Testis (tissue), 2 donors: ENCODE results near the gene CX3CR1.

Experiments used
- POLR2A ChIP-seq: fragments of 450-650 bp; IDR thresholded peaks from one replicate; pipeline ENCODE4 v1.6.1; 2017; ENCODE audit warnings: antibody characterized with exemption, mild to moderate bottlenecking, moderate library complexity
- TF ChIP-seq, protein P1 (sequence below), 3 experiments: fragments of 450-650 bp in 2 of 3; fragments of 200-600 bp in 1 of 3; sonication (generic) in 1 of 3; IDR thresholded peaks; one replicate each; pipeline ENCODE4 v1.5.1; 2016 to 2019; ENCODE audit warnings: antibody characterized with exemption in 3 of 3, mild to moderate bottlenecking in 2 of 3, moderate library complexity in 1 of 3

DNA sequence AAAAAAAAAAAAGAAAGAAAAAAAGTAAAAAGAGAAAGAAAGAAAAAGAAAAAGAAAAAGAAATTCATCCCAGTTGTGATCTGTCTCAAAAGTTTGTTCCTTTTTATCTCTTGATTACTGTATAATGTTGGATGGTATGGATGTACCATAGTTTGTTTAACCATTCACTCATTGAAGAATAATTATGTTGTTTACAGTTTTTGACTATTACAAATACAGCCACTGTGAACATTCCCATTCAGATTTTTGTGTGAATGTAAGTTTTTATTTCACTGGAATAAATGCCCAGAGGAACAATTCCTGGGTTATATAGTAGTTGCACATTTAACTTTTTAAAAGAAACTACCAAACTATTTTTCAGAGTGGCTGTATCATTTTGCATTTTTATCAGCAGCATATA is 39.4 kb upstream of the CX3CR1 start:
- TF ChIP-seq, protein P1, sequence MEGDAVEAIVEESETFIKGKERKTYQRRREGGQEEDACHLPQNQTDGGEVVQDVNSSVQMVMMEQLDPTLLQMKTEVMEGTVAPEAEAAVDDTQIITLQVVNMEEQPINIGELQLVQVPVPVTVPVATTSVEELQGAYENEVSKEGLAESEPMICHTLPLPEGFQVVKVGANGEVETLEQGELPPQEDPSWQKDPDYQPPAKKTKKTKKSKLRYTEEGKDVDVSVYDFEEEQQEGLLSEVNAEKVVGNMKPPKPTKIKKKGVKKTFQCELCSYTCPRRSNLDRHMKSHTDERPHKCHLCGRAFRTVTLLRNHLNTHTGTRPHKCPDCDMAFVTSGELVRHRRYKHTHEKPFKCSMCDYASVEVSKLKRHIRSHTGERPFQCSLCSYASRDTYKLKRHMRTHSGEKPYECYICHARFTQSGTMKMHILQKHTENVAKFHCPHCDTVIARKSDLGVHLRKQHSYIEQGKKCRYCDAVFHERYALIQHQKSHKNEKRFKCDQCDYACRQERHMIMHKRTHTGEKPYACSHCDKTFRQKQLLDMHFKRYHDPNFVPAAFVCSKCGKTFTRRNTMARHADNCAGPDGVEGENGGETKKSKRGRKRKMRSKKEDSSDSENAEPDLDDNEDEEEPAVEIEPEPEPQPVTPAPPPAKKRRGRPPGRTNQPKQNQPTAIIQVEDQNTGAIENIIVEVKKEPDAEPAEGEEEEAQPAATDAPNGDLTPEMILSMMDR (IDR thresholded peaks at IDR 0.05): no peak
- TF ChIP-seq POLR2A: no peak
